Motor neuron (in vitro differentiated cells): ENCODE measurements around the gene SLC9B1. TPM values are rescaled to one million over a fixed set of nuclear protein-coding genes. Genes with fewer than 3 reads are reported as not detected.
"Not testable (repeated sequence)": the region's sequence is repeated elsewhere in the genome, so short reads cannot be mapped to it uniquely, and the experiment has no call there.

ENCODE experiments used
- ATAC-seq, 8 experiments: fragments of 200-7000 bp; cut with Tn5 transposase; replicated peaks in 6 of 8; 2 replicates each; pipeline ENCODE4 v1.8.0; 2021; ENCODE audit warnings: mild to moderate bottlenecking in 8 of 8, moderate library complexity in 8 of 8
- H3K27ac ChIP-seq, 2 donors: fragments of 250-450 bp; sonication (Bioruptor Pico); 2 replicates each; pipeline ENCODE4 v1.9.0; 2021; ENCODE audit warnings: antibody characterized with exemption in 2 of 2, mild to moderate bottlenecking in 2 of 2, moderate library complexity in 1 of 2
- H3K4me1 ChIP-seq, 2 donors: fragments of 250-450 bp; sonication (Bioruptor Pico); replicated peaks in 1 of 2; 2 replicates each; pipeline ENCODE4 v1.6.1; 2021; ENCODE audit warnings: antibody characterized with exemption in 2 of 2, mild to moderate bottlenecking in 2 of 2, moderate library complexity in 1 of 2
- H3K4me3 ChIP-seq, 5 donors: fragments of 250-450 bp; sonication (Bioruptor Pico); 2 replicates each; pipeline ENCODE4 v1.9.0; 2021; ENCODE audit warnings: antibody characterized with exemption in 5 of 5, mild to moderate bottlenecking in 5 of 5, moderate library complexity in 4 of 5
- WGBS, 10 experiments: fragments of 450-650 bp; shearing (Covaris generic); methylation state at CpG; one replicate each; pipeline ENCODE4 v1.0.0; 2022; 5-methylcytosine and 5-hydroxymethylcytosine counted together
- in situ Hi-C, 9 experiments: fragments of 400-800 bp; cut with MboI; loops; one replicate each; pipeline ENCODE4 v1.15.0; 2021; ENCODE audit warnings: low sequenced_read_pairs in 9 of 9, low pct_unique_long_range_greater_than_20kb in 2 of 9; ENCODE audit not compliant: unreplicated experiment in 9 of 9
- total RNA-seq, 8 experiments: library from RNA; unstranded; fragments of 300-600 nt; gene quantifications; 2 replicates each; pipeline versions ENCODE4 v1.2.3 to v1.2.4, GENCODE V29; 2022

SLC9B1 gene
- total RNA-seq, 8 experiments from 2014 or later, result 0.28 to 9.1 (median 0.81) TPM

DNA sequence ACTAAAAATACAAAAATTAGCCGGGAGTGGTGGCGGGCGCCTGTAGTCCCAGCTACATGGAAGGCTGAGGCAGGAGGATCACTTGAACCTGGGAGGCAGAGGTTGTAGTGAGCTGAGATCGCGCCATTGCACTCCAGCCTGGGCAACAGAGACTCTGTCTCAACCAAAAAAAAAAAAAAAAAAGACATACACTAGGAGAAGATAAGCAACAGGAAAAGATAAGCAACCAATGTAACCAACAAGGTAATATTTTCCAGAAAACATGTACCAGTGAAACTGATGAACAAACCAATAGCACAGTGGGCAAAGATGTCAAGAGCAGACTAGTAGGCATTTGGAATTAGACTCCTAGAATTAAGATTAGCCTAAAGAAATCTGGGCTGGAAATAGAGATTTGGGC, 154.2 kb downstream of the SLC9B1 start:
- ATAC-seq, in situ Hi-C loops, H3K4me3 ChIP-seq, H3K27ac ChIP-seq: not testable (repeated sequence)
- 93 to 100% (median 100%) methylated on average over 1 to 3 of the region's 5 CpGs; no CpG with 5 or more reads in 4 of the 10 experiments for WGBS, 10 experiments
- peaks cover 5 to 15% of the 10 kb centered on the region in 2 donors for H3K4me1 ChIP-seq

DNA sequence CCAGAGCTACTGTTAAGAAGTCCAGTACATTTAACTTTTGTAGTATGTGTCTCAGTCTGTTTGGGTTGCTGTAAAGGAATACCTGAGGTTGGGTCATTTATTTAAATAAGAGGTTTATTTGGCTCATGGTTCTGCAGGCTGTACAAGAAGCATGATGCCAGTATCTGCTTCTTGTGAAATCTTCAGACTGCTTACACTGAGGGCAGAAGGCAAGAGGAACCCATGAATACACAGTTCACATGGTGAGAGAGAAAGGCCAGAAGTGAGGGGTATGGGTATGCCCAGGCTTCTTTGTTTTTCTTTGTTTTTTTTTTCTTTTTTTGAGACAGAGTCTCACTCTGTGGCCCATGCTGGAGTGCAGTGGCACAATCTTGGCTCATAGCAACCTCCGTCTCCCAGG, 156.8 kb downstream of the SLC9B1 start:
- no peak for ATAC-seq
- 88 to 100% (median 100%) methylated on average over 1 of the region's 1 CpG; no CpG with 5 or more reads in 7 of the 10 experiments for WGBS, 10 experiments
- H3K27ac ChIP-seq, result no peak overlapping the region
- peaks cover 4 to 12% of the 10 kb centered on the region in 2 donors for H3K4me1 ChIP-seq
- no peak overlapping the region for H3K4me3 ChIP-seq
- in situ Hi-C loops, result no loop called here

DNA sequence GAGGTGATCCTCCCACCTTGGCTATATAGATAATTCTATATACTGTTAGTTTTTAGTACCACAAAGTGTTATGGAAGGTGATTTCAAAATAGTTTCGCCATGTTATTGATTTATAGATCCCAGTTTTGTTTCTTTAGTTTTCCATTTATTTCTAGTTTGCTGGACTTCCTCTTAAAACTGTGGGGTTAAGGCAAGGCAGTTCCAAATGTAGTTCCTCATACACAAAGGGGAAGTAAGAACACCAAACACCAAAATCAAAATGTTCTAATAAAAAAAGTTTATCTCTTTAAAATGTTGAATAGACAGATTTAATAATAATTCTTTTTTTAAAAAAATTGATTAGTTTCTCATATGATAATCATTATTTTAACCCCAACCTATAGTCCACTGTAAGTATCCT, 157.5 kb downstream of the SLC9B1 start:
- H3K27ac ChIP-seq, result no peak overlapping the region
- no peak for ATAC-seq
- WGBS, 10 experiments, result 43 to 100% (median 100%) methylated on average over 1 of the region's 1 CpG; no CpG with 5 or more reads in 1 of the 10 experiments

DNA sequence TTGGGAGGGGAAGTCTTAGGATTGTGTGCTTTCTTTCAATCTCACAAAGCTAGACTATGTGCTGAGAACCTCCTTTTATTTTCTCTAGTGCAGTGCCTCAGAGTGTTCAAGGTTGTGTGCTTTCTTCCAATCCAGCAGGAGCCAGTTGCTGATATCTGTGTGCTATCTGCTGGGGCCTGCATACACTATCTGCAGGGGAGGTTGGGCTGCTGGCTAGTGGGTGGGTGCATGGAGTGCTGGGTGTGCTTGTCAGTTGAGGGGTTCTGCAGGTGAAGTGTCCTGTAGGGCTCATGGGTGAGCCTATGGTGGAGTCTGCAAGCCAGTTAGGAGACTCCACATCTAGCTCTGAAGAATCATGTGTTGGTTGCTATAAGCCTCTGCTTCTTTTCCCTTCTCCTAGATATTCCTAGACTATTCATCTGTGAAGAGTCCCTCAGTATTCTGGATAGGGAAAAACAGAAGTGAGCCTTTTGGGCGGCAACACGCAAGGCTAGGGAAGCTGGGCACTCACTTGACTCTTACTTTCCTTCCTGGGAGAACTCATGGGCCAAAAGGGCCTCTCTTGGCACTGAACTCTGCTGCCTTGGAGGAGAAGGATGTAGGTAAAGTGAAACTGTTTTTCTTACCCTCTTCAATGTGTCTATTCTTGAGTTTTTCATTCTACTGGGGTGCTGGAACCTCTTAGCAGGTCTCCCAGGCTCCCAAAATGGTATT, 158.7 kb downstream of the SLC9B1 start:
- WGBS, 10 experiments, result 60 to 100% (median 89%) methylated on average over 1 to 2 of the region's 2 CpGs; no CpG with 5 or more reads in 6 of the 10 experiments
- Histone ChIP-seq H3K4me1 (no peaks in the 10 kb centered on the region), H3K27ac (no peak overlapping the region), H3K4me3 (no peak overlapping the region)
- in situ Hi-C loops, result no loop called here
- ATAC-seq, result no peak

More for the DNA sequence above, 157.5 kb downstream of the SLC9B1 start:
- in situ Hi-C loops, result no loop called here
- no peak overlapping the region for H3K4me3 ChIP-seq
- H3K4me1 ChIP-seq, result peaks cover 0 to 6% of the 10 kb centered on the region in 2 donors

DNA sequence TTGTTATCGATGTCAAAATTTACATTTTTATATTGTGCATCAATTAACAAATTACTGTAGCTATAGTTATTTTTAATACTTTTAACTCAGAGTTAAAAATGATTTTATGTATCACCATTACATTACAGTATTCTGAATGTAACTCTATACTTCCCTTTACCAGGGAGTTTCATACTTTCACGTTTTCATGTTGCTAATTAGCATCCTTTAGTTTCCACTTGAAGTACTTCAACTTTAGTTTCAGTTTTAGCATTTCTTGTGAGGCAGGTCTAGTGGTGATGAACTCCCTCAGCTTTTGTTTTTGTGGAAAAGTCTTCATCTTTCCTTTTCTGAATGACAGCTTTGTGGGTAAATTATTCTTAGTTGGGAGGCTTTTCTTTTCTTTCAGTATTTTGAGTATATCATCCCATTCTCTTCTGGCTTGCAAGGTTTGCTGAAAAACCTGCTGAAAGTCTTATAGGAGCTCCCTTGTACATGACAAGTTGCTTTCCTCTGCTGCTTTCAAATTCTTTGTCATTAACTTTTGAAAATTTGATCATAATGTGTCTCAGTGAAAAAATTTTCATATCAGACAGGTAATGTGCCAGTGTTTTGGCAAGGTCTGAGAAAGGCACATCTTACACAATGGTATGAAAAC, 160.6 kb downstream of the SLC9B1 start:
- Histone ChIP-seq H3K4me3 (no peak overlapping the region), H3K27ac (no peak overlapping the region), H3K4me1 (no peaks in the 10 kb centered on the region)
- no peak for ATAC-seq
- in situ Hi-C loops, result no loop called here
- WGBS, 10 experiments, result 84 to 100% (median 98%) methylated on average over 1 to 2 of the region's 2 CpGs

Other genes with a start within 250 kb of the SLC9B1 start
- 100 to 1,000 TPM; 158 to 287 (median 226) TPM for gene UBE2D3, start 192.2 kb downstream of the SLC9B1 start, total RNA-seq
- 10 to 100 TPM; 20.8 to 53.8 (median 50.0) TPM for gene CISD2, start 150.7 kb downstream of the SLC9B1 start, total RNA-seq
- gene SLC9B2, start 57.1 kb upstream of the SLC9B1 start, total RNA-seq, result 10 to 100 TPM; 13.9 to 61.2 (median 21.4) TPM
- gene BDH2, start 80.1 kb upstream of the SLC9B1 start, total RNA-seq, result 10 to 100 TPM; 17.0 to 91.9 (median 34.3) TPM
- 10 to 100 TPM in 3 of 8 experiments, 1 to 10 TPM in 5; 2.0 to 20.3 (median 2.9) TPM for gene CENPE, start 178.6 kb upstream of the SLC9B1 start, total RNA-seq